Skeletal muscle cell (primary cell): ENCODE data around the gene FAM98A.

Source experiments
- DNase-seq: peaks from one replicate; pipeline ENCODE4 v3.0.0-alpha.2; 2010; ENCODE audit warnings: low read depth
- H3K4me3 ChIP-seq: 2 replicates; pipeline ENCODE4 v1.5.1; 2011; ENCODE audit warnings: low read depth, mild to moderate bottlenecking, control low read depth, low read length, moderate library complexity

The FAM98A gene

DNA sequence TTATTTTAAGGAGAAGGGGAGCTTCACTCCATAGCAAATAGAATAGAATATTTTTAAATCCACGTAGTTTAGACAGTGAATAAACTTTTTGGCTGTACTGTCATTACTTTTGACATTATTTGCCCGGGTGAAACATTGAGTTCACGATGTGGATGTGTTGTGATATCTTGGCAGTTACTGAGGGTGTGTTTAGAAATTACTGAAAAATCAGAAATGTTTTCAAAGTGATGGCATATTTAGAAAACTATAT lies 769 bp upstream of the FAM98A start:
- H3K4me3 ChIP-seq = peak overlapping the region; percentile 100
- no peak for DNase-seq

DNA sequence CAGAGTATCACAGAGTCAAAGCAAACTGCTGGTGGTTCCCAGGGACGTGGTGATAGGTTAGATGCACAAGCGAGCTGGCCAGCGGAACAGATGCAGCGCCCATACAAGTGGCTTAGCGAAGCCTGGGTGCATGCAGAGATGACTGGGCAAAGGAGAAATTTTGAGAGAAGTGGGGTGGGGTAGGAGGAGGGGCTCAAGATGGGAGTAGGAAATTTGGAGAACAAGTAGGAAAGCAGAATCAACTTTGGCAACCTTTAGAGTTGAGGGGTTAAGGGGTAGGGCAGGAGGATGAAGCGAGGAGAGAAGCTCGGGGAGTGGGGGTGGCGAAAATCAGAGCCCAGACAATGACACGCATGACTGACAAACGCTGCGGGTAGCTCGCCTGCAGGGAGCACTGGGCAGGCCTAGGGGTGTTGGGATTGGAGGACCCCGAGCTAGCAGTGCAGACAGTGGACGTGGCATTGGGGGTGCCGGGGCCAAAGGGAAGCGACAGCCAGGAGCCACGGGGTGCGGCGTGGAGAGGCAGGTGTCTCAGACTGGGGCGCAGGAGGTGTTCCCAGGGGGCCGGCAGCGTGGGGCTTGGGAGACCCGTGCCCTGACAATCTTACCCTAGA lies 431 bp downstream of the FAM98A start:
- no peak for DNase-seq
- peak overlapping the region; percentile 100 for H3K4me3 ChIP-seq

DNA sequence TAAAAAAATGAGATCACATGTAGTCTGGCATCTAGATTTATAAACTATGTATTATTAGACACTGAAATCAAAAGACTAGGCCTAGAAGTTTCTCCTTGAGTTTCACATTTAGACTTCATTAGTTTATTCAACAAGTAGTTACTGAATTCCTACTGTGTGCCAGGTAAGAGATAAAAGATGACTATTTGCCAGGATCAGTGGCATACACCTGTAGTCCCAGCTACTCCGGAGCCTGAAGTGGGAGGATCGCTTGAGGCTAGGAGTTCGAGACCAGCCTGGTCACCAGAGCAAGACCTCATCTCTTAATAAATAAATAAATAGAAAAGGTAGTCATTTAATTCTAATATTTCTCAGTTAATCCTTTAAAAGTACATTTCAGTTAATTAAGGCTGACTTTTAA lies 2.1 kb downstream of the FAM98A start:
- peak overlapping the region; percentile 100 for H3K4me3 ChIP-seq
- DNase-seq = no peak

DNA sequence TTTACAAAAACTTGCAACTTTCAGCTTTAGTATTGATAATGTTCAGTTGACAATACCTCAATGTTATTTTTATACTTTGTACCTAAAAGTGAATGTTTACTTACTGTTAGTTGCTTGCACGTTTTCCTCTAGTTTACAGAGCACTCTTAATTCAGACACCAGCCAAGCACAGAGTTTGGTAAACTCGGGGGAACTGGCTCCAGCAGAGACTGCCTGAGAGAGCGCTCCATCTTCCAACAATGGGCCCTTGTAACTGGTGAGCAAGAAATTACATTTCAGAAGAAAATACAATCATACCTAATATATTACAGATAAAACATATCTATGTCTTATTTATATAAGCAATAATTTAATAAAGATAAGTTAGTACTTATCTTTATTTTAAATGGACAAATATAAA lies 3.7 kb downstream of the FAM98A start:
- no peak for DNase-seq
- no peak overlapping the region for H3K4me3 ChIP-seq

DNA sequence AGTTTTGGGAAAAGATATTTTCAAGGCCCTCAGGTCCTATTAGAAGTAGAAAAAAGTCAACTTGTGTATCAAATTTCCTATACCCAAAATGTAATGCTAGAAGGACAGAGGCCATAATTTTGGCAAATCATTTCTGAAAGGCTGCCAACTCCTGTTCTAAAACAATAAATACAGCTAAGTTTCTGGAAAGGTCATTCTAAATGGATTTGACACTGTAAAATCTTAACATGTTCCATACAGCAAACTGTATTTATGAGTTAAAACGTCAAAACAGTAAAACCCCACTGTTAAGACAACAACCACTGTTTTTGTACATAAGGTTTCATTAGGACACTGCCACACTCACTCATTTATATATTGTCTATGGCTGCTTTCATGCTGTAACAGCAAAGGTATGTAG lies 9.7 kb downstream of the FAM98A start:
- no peak for DNase-seq
- H3K4me3 ChIP-seq = no peak overlapping the region

DNA sequence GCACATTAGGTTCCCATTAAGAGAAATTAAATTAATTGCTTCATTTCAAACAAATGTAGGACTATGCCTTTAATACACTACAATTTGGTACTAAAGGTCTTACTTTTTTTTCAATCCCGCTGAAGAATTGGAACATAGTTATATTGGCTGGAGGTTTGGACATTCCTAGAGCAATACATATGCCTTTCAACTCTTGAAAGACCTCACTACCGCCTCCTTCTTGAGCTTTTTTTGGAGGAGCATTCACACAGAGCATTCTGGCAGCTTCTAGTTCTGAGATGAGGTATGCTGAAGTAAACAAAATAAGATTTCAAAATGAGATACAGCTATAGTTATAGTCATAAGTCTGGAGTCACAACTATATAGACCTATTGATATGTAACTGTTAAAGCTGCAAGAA lies 10.9 kb downstream of the FAM98A start:
- no peak overlapping the region for H3K4me3 ChIP-seq
- DNase-seq = no peak

DNA sequence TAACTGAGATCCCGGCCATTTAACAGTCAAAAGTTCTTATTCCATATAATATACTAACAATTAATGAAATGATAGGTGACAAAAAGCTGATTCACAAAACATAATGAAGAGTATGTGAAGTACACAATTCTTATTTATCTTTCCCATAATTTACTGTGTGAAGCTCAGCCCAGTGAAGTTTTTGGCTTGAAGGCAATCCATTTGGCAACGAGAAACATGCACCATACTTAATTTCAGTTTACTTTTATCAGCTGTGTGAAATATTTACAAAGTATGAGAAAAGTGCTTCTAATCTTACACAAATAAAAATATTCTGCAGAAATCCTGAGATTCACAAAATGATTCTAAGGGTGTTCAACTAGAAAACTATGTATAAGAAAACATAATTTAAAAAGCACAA lies 12.3 kb downstream of the FAM98A start:
- DNase-seq = no peak
- no peak overlapping the region for H3K4me3 ChIP-seq

DNA sequence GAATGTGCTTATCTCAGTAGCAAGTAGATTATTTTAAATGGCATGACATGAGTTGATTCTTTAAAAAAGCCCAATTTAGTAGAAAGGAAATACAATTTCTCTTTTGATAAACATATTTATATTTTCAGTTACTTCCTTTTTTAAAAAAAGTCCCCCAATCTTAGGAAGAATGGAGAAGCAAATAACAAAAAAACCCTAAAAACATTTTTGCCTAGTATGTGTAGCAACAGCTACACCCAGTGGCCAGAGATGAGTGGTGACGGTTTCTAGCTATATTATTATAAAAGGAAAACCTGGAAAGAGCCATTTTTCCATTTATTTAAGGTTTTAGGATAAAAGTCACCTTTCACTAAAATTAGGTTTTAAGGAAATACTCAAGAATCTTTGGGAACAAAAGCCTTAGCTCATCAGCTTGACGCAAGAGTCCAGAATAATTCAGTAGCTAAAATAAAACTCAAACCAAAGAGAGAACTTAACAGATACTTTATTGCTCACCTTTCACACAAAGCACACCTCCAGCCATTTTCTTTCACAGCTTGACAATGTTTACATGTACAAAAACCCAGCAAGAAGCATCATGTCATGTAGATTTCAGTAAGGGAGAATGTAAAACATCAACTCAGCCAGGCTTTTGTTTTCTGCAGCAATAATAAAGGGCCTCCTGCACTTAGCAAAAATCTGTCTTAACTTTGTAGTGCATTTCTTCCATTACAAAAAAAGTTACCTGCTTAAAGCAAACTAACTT lies 15.7 kb downstream of the FAM98A start:
- no peak for DNase-seq

DNA sequence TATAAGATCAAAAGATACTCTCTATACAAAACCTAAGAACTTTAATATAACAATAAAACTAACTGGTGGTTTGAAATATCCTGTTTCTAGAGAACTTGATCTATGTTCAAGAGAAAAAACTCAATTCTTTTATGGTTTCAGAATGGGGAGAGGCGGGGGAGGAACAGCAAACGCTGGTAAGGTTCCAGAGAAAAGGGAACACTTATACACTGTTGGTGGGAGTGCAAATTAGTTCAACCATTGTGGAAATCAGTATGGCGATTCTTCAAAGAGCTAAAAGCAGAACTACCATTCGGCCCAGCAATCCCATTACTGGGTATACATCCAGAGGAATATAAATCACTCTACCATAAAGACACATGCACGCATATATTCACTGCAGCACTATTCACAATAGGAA lies 17.2 kb downstream of the FAM98A start:
- no peak for DNase-seq

More for the DNA sequence above, 15.7 kb downstream of the FAM98A start:
- no peak overlapping the region for H3K4me3 ChIP-seq

DNA sequence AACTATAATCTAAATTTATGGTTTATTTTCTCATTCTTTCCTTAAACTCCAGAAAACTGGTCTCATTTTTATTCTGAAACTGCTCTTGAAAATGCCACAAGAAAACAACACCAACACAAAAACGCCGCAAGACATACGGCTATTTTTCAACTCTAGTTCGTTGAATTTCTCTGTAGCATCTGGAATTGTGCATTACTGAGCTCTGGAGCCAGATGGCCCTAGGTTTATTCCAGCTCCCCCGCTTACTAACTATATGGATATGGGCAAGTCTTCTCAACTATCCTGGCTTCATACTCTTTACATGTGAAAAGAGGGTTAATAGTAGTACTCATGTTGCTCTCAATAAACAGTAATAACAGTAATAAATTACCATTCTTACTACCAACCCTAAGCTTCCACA lies 19.9 kb downstream of the FAM98A start:
- no peak overlapping the region for H3K4me3 ChIP-seq
- no peak for DNase-seq

More for the DNA sequence above, 17.2 kb downstream of the FAM98A start:
- no peak overlapping the region for H3K4me3 ChIP-seq

DNA sequence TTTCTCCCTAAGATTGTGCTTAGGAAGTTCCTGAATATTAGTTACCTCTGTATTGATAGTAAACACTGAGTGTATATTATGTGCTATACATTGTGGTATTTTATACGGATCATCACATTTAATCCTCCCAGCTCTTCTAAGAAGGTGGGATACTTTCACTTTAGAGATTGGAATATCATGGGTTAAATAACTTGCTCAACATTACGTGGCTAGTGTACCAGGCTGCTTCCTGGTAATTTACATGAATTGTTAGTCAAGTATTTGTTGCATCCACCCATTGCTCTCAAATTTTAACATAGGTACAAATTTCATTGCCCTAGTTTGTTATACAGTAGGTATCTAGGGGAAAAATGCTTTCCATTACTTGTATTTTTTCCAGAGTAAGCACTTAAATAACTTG lies 21.4 kb downstream of the FAM98A start:
- no peak overlapping the region for H3K4me3 ChIP-seq
- DNase-seq = no peak

DNA sequence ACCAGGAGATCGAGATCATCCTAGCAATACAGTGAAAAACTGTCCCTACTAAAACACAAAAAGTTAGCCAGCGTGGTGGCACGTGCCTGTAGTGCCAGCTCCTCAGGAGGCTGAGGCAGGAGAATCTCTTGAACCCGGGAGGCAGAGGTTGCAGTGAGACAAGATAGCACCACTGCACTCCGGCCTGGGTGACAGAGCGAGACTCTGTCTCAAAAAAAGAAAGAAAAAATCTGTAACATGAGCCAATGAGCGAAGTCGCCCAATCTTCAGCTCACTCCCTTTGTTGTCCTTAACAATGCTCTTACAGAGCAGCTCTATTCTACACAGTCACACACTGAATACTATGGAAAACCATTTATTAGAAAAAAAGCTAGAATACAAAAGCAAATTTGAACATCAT lies 22.0 kb downstream of the FAM98A start:
- H3K4me3 ChIP-seq = no peak overlapping the region
- DNase-seq = no peak

DNA sequence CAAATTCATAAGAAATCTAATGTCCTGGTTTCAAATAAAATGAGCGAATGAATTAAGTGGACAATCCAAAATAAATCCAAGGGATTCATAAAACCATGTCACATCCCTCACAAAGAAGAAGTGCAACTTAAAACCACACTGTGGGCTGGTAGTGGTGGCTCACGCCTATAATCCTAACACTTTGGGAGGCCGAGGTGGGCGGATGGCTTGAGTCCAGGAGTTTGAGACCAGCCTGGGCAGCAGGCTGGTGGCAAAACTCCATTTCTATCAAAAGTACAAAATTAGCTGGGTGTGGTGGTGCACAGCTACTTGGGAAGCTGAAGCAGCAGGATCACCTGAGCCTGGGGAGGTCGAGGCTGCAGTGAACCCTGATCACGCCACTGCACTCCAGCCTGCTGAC lies 25.4 kb downstream of the FAM98A start:
- H3K4me3 ChIP-seq = no peak overlapping the region
- DNase-seq = no peak

DNA sequence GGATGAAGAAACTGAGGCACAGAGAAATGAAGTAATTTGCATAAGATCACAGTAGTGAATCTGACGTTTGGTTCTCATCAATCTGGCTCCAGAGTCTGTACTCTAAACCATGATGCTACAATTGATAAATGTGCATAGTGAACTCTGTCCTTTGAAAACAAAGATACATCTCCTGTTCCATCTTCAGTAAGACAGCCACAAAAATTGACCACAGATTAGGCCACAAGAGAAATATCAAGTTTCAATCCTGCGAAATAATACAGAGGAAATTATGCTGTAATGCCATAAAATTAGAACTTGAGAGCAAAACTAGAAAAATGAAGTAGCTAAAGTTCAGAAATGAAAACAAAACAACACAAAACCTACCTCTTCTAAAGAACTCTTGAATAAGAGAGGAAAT lies 28.4 kb downstream of the FAM98A start:
- DNase-seq = no peak
- no peak overlapping the region for H3K4me3 ChIP-seq

DNA sequence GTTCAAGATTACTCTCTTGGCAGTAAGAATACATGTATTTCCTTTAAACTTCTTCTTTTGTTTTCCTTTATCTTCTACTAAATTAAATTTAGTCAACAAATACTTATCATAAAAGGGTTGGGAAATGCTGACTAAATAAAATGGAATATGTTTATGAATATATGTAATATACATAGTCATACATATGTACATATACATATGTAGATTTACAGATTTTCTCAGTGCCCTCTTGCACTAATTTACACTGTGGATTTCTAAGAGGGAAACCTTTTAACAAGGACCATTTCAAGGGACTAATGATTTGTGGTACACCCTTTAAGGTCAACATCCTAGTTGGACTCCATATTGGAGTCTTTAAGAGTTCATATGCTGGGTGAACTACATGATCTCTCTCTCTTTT lies 37.2 kb downstream of the FAM98A start:
- no peak for DNase-seq
- H3K4me3 ChIP-seq = no peak overlapping the region

DNA sequence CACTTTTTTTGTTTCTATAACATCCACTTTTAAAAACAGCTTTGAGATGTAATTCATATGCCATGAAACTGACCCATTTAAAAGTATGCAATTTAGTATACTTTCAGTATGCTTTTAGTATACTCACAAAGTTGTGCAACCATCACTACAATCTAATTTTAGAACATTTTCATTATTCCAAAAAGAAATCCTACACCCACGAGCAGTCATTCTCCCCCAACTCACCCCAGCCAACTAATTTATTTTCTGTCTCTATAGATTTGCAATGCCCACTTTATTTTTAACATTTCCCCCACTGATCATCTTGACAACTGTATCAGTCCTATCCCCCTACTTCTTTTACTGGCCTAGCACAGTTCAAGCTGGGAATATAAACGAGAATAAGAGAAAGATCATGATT lies 39.1 kb downstream of the FAM98A start:
- H3K4me3 ChIP-seq = no peak overlapping the region
- no peak for DNase-seq

DNA sequence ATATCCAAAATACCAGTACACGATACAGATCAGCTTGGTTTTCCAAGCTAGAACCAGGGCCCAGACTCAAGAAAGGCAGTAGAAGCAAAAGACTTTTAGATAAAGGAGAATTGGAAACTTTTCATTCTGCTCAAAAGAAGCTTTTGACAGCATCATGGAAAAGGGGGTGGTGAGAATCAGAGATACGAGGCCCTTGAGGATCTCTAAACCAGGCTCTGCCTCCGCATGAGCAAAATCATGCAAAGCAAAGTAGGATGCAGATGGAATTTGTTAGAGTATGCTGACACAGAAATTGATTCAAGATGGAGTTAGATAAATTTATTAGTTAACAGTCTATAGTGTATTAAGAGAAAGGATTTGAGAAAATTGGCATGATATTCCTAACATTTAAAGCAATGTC lies 39.8 kb downstream of the FAM98A start:
- H3K4me3 ChIP-seq = no peak overlapping the region
- DNase-seq = no peak

DNA sequence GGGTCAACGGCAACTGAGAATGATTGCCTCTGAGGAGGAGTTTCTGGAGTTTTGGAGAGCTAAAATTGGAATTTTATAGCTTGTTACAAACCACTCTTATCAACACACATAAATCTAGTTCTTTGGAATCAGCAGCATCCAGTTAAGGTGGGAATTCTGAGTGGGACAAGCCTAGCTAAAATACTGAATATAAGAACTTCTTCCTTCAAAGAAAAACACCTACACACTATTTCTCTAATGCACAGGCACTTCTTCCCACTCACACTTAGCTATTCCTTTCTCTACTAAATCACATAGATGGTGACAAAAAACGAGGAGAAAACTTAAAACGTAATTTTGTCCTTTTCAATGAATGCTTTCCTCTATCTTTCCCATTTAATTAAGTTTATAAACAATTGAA lies 43.4 kb downstream of the FAM98A start:
- no peak for DNase-seq
- no peak overlapping the region for H3K4me3 ChIP-seq

DNA sequence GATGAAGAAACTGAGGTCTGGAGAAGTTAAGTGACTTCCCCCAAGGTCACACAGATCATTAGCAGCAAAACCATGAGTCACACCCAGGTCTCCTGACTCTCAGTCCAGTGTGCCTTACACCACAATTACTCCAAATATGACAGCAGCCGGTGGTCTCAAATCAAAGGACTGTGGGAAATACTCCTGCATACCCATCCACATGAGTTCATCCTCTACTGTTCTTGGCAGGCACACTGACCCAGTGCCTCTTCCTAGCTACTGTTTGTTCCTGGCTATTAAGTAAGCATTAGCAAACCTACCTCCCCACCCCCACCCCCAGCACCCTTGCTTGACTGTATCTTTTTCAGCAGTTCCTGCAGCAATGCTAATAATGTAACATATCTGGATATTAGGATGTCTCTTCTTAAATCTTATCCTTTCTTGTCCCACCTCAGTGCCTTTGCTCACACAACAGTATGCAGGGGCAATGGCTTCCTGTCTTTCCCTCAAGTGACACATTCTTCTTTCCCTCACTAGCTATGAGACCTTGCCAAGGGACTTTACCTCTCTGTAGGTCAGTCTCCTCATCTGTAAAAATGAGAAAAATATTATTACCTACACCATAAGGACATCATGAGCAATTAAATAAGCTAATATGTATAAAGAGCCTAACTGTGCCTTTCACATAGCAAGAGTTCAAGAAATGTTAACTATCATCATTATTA lies 46.2 kb downstream of the FAM98A start:
- peak; percentile 49 for DNase-seq
- H3K4me3 ChIP-seq = no peak overlapping the region

DNA sequence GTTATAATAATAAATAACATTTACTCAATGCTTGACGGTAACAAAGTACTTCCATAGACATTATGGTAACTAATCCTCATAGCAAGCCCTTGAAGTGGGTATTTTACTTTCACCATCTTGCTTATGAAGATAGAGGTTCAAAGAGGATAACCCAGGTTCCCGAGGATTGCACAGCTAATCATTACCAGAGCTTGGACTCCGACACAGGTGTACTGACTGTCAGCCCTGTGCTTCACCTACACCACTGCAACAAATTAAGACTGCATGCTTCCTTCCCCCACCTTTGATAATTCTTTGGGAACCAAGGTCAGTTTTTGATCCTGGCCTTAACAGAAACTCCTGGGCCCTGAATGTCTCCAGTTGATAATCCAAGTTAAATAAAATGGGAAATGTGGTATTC lies 48.9 kb downstream of the FAM98A start:
- no peak overlapping the region for H3K4me3 ChIP-seq
- DNase-seq = no peak

DNA sequence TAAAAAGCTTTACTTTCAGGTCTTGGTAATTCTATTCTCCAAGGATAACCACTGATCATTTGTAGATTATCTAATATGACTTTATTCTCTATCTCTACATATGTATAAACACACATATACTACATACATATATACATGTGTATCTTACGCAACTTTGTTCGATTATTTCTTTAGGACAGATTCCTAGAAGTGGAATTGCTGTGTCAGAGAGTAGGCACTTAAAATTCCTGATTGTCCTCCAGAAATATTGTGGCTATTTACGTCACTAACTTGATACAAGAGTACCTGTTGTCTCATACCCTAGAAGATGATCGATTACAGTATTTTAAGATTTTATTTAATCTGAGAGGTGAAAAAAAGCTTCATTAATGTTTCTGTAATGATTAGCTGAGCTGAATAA lies 57.9 kb downstream of the FAM98A start:
- no peak for DNase-seq
- H3K4me3 ChIP-seq = no peak overlapping the region
